GM12878 (cell line): Measurements from ENCODE around the gene EEFSEC.

ENCODE experiments used
- ATF7 ChIP-seq: fragments of 450-650 bp; IDR thresholded peaks from 2 replicates; pipeline ENCODE4 v1.6.1; 2016; ENCODE audit warnings: low read depth, mild to moderate bottlenecking
- CTCF ChIP-seq, 3 experiments: IDR thresholded peaks in 2 of 3; conservative IDR thresholded peaks in 1 of 3; 2 replicates each; pipeline ENCODE4 v1.5.1; 2011; ENCODE audit warnings: low read depth in 3 of 3, low read length in 3 of 3, mild to moderate bottlenecking in 3 of 3, control low read depth in 2 of 3, moderate library complexity in 2 of 3, inconsistent platforms in 1 of 3, mixed read lengths in 1 of 3; ENCODE audit not compliant: control insufficient read depth in 2 of 3, insufficient read depth in 1 of 3; ENCODE audit errors: extremely low read depth in 1 of 3
- FOXM1 ChIP-seq: IDR thresholded peaks from 2 replicates; pipeline ENCODE4 v1.6.1; 2012; ENCODE audit warnings: low read depth, mild to moderate bottlenecking, inconsistent platforms, low read length, moderate library complexity
- JUND ChIP-seq: IDR thresholded peaks from 2 replicates; pipeline ENCODE4 v1.6.1; 2012; ENCODE audit warnings: low read depth, mild to moderate bottlenecking, low read length, improper control_type of control experiment, moderate library complexity
- POLR2AphosphoS2 ChIP-seq: IDR thresholded peaks from 2 replicates; pipeline ENCODE4 v1.6.1; 2011; ENCODE audit warnings: low read depth, mild to moderate bottlenecking, low read length, improper control_type of control experiment, moderate library complexity
- RAD51 ChIP-seq: fragments of 450-650 bp; IDR thresholded peaks from 2 replicates; pipeline ENCODE4 v1.6.1; 2016; ENCODE audit warnings: moderate library complexity, mild to moderate bottlenecking, inconsistent platforms
- SPI1 ChIP-seq: IDR thresholded peaks from 2 replicates; pipeline ENCODE4 v1.6.1; 2011; ENCODE audit warnings: low read depth, mild to moderate bottlenecking, low read length, moderate library complexity, borderline replicate concordance; ENCODE audit not compliant: insufficient read depth
- USF2 ChIP-seq: IDR thresholded peaks from 2 replicates; pipeline ENCODE4 v1.6.1; 2011; ENCODE audit warnings: low read depth, low read length, improper control_type of control experiment, borderline replicate concordance
- TF ChIP-seq, protein P1 (sequence below): IDR thresholded peaks from 2 replicates; pipeline ENCODE4 v1.6.1; 2012; ENCODE audit warnings: low read depth, low read length, improper control_type of control experiment
- TF ChIP-seq, protein P2 (sequence below): IDR thresholded peaks from 2 replicates; pipeline ENCODE4 v1.6.1; 2012; ENCODE audit warnings: mild to moderate bottlenecking, low read depth, low read length

- TF ChIP-seq CTCF (IDR thresholded peaks at IDR 0.05 in 2 of 3, conservative IDR thresholded peaks at IDR 0.05 in 1 of 3; ENCODE audit: control insufficient read depth in 2 of 3, extremely low read depth in 1 of 3, insufficient read depth in 1 of 3, low read depth in 3 of 3, low read length in 3 of 3) (no peak), FOXM1 (no peak), ATF7 (no peak), USF2 (no peak), RAD51 (no peak), POLR2AphosphoS2 (no peak), SPI1 (no peak), JUND (no peak)
- TF ChIP-seq, protein P1, sequence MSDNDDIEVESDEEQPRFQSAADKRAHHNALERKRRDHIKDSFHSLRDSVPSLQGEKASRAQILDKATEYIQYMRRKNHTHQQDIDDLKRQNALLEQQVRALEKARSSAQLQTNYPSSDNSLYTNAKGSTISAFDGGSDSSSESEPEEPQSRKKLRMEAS, result no peak
- TF ChIP-seq, protein P2, sequence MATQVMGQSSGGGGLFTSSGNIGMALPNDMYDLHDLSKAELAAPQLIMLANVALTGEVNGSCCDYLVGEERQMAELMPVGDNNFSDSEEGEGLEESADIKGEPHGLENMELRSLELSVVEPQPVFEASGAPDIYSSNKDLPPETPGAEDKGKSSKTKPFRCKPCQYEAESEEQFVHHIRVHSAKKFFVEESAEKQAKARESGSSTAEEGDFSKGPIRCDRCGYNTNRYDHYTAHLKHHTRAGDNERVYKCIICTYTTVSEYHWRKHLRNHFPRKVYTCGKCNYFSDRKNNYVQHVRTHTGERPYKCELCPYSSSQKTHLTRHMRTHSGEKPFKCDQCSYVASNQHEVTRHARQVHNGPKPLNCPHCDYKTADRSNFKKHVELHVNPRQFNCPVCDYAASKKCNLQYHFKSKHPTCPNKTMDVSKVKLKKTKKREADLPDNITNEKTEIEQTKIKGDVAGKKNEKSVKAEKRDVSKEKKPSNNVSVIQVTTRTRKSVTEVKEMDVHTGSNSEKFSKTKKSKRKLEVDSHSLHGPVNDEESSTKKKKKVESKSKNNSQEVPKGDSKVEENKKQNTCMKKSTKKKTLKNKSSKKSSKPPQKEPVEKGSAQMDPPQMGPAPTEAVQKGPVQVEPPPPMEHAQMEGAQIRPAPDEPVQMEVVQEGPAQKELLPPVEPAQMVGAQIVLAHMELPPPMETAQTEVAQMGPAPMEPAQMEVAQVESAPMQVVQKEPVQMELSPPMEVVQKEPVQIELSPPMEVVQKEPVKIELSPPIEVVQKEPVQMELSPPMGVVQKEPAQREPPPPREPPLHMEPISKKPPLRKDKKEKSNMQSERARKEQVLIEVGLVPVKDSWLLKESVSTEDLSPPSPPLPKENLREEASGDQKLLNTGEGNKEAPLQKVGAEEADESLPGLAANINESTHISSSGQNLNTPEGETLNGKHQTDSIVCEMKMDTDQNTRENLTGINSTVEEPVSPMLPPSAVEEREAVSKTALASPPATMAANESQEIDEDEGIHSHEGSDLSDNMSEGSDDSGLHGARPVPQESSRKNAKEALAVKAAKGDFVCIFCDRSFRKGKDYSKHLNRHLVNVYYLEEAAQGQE, result no peak
Measured at GRCh38 chr3:128285967-128286321, 132.7 kb downstream of the EEFSEC start.
